GM19099 (cell line): ENCODE results near the gene BOC.

Experiments used
- POLR2A ChIP-seq: IDR thresholded peaks from 3 replicates; pipeline ENCODE4 v1.6.1; 2011; ENCODE audit warnings: low read depth; ENCODE audit not compliant: insufficient read length; ENCODE audit errors: extremely low read depth

The BOC gene, protein sequence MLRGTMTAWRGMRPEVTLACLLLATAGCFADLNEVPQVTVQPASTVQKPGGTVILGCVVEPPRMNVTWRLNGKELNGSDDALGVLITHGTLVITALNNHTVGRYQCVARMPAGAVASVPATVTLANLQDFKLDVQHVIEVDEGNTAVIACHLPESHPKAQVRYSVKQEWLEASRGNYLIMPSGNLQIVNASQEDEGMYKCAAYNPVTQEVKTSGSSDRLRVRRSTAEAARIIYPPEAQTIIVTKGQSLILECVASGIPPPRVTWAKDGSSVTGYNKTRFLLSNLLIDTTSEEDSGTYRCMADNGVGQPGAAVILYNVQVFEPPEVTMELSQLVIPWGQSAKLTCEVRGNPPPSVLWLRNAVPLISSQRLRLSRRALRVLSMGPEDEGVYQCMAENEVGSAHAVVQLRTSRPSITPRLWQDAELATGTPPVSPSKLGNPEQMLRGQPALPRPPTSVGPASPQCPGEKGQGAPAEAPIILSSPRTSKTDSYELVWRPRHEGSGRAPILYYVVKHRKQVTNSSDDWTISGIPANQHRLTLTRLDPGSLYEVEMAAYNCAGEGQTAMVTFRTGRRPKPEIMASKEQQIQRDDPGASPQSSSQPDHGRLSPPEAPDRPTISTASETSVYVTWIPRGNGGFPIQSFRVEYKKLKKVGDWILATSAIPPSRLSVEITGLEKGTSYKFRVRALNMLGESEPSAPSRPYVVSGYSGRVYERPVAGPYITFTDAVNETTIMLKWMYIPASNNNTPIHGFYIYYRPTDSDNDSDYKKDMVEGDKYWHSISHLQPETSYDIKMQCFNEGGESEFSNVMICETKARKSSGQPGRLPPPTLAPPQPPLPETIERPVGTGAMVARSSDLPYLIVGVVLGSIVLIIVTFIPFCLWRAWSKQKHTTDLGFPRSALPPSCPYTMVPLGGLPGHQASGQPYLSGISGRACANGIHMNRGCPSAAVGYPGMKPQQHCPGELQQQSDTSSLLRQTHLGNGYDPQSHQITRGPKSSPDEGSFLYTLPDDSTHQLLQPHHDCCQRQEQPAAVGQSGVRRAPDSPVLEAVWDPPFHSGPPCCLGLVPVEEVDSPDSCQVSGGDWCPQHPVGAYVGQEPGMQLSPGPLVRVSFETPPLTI

DNA sequence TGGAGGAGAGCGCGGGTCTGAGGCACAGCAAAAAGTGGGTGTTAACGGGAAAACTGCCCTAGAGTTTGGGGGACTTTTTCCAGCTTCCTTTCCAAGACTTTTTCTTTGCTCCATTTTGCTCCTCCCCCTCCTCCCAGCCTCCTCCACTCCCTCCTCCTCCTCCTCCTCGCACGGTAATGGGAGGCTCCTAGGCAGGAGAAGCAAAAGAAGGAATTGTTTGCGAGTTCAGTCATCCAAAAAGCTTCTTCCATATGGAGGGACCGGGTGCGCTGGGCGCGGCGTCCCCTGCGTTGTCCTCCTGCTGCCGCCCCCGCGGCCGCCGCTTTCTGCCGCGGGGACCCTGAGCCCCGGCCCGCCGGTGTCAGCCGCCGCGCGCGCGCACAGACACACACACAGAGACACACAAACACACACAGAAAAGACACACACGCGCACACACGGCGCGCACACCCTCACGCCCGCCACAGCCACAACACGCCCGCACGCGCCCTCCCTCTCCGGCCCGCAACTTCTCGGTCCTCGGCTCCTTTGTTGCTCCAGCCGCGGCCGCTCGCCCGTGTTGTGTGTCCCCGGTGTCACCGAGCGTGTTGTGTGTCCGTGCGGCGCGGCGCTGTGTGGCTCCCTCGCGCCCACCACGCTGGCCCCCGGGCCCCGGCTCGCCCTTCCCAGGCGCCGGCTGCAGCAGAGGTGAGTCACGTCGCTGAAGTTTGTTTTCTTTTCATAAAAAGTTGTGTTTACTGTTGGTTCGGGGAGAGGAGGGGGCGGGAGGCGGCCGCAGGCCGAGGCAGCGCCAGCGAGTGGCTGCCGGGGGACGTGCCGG lies at the start of gene BOC:
BOC (plus strand) TSS at position 228 of the 820 bp plus-strand sequence. CDS start 38,246 bp downstream, outside the sequence.
- TF ChIP-seq POLR2A = no peak

DNA sequence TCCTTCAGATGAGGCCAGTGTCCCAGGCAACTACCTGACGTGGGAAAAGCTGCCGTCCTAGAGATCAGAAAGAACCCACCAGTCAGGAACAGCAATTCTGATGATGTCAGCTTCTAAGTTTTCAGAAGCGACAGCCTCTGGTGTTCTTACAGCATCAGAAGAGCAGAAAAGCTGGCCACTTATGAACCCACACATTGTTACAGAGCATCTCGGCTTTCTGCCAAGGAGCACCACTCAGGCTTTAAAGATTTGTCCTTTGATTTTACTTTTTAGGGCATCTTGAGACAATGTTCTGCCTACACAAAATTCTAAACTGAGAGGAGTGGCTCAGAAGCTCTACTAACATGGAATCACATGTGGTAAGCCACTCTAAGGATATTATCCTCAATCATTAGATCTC lies 49.7 kb upstream of the BOC start:
- no peak for TF ChIP-seq POLR2A

DNA sequence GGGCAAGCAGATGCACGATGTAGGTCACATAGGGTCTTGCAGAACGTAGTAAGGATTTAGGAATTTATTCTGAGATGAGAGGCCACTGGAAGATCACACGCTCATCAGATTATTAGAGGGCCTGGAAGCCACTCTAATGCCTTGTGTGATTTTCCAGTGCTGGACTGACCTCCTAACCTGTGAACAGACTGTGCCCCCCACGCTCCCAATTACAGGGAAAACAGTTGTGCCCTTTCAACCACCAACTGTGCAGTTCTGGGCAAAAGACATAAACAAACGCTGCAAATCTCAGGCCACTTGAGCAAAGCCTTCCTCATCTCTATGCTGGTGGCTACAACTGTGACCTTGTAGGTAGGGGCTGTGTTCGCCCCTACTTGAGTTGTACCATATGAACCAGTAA lies 48.2 kb upstream of the BOC start:
- TF ChIP-seq POLR2A = no peak

DNA sequence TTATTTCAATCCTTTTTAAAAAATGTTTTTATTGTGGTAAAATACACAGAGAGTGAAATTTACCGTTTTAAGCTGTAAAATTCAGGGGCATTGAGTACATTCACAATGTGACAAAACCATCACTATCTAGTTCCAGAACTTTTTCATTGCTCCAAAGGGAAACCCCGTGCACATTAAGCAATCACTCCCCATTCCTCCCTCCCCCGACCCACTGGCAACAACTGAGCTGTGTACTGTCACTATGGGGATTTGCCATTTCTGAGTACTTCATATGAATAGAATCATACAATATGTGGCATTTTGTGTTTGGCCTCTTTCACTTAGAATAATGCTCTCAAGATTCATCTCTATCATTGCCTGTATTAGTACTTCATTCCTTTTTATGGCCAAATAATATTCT lies 45.5 kb upstream of the BOC start:
- TF ChIP-seq POLR2A = no peak

DNA sequence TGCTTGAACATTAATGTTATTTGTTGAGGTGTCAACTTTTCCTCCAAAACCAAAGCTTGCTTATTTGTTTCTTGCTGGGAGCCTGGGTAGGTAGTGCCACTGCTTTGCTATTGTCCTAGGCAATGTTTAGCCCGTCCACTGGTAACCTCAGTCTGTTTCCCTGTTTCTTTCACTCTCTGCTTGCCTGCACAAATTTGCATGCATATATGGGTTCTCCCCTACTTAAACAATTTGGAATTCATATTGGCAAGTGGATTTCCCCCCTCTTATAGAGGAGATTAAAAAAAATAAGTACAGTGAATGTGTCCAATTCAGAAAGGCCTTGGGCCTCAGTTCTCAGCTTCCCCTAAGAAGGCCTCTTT lies 45.0 kb upstream of the BOC start:
- no peak for TF ChIP-seq POLR2A

DNA sequence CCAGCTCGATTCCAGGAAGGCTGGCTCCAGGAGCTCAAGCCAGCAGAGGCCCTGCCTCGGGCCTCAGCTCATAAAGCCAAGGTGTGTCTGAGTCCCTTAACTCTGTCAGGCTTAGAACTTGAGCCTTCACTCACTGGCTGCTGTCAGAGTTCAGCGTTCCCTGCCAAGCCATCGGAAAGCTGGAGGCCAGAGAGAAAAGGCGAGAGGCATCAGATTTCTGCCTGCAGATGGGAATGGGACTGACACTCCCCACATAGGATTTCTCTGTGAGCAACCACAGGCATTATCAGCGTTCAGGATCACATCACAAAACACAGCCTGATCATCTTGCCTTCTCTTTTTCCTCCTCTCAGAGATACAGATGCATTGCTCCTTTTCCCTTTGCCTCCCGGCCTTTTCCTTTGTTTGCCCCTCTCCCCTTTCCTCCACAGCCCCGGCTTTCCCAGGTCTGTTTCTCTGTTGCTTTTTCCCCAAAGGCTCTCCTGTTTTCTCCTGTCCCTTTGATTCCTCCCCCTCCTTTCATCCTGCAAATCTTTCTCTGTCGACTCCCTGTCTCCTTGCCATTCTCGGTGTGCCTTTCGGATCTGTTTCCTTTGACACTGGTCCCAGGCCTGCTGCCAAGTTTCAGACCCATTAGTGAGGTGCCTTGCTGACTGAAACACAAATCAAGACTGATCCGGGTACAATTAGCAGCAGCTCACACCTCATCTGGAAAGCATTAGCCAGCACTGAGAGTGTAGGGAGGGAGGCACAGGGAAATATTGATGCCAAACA lies 44.5 kb upstream of the BOC start:
- no peak for TF ChIP-seq POLR2A

DNA sequence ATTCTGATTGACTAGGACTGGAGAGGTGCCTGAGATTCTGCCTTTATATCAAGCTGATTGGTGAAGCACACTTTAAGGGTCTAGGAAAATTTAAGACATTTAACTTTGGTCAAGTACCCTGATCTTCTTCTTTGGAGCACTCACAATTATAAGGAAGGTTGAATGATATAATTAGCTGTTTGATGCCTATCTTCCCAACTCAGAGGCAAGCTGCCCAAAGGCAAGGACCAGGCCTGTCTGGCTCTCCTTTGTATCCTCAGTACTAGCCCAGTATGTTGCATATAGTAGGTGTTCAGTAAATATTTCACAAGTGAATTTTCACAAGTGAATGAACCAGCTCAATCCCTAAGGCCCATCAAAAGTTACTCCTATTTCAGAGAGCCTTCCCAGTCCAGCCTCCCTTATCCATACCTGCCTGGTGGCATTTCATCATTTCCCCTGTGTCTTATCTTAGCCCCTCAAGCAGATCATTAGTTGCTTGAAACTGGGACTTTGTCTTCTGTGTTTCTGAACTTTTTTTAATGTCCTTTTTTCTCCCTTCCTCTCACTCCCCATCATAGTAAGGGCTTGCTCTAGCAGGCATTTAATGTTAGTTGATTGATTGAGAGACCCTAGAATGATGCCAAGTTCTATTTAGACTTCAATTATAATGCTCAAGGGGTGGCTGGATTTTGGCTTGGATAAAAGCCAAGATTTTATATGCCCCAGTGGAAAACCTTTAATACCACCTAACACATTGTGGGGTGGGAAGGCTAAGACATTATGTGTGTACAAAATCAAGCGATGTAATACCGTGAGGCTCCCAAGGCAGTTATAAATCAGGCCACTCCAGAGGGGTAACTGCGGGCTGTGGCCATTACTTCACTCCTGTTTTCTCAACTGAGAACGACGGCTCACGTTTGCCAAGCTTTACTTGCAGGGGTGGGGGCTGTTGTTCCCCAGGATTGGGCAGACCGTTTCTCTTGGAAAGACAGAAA lies 43.2 kb upstream of the BOC start:
- no peak for TF ChIP-seq POLR2A

DNA sequence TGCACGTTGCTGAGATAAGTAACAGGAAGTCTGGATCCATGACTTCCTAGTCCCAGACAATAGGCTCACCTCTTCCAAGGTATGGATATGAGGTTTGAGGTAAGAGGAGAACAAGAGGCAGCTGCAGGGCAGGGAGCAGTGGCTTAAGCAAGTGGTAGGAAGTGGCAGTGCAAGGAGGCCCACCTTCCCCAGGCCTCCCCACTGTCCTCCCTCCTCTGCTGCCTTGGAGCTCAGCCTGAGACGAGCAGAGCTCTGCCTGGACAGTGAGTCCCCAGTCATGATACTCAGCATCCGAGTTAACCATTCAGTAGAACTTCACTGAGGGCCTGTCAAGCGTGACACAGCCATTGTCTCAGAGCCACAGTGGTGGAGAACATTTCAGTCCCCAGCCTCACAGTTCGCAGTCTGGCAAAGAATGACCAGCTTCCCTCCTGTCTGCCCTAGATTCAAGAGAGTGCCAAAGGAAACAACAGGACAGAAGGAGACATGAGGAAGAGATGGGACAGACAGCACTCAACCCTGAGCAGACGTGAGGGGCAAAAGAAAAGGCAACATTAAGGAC lies 41.4 kb upstream of the BOC start:
- no peak for TF ChIP-seq POLR2A

DNA sequence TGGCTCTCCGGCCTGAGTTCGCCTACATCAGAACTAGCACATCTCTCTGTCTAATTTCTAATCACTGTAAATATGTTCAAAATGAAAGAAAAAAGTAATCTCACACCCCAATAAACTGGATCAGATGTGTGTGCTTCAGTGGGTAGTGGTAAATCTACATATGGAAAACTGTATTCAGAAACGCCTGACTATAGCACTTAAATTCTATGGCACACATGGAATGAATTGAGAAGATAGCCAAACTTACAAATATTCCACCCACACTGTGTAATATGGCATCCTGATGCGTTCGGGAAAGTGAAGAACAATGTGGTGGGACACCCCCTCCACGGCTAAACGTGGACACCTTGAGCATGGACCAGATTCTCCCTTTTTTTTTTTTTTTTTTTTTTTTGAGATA lies 40.6 kb upstream of the BOC start:
- no peak for TF ChIP-seq POLR2A

DNA sequence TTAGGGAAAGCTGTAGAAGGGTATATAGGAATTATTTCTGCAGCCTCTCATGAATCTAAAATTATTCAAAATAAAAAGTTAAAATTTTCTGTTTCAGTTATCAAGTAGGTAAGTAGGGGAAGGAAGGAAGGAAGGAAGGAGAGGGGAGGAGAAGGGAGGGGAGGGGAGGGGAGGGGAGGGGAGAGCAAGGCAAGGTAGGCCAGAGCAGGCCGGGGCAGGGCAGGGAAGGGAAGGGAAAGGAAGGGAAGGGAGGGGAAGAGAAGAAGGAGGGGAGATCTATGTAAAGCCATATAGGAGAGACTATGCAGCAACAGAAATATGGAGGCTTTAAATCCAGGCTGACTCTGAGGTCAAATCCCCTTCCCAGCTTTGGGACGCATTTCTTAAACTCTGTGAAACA lies 38.3 kb upstream of the BOC start:
- TF ChIP-seq POLR2A = no peak

DNA sequence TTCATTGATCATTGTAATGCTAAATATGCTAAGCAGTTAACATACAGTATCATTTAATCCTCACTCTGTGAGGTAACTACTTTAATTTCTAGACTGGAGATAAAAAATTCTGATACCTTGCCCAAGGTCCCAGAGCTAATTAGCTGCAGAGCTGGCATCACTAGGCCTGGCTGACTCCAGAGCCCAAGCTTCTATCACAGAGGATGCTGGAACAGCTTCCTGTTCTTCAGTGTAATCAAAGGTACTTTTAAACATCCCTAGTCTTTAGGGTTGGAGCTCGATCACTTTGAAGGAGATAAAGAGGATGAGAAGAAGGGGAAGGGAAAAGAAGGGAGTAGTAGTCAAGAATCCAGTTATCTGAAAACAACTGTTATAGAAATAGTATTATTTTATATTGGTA lies 37.1 kb upstream of the BOC start:
- TF ChIP-seq POLR2A = no peak

DNA sequence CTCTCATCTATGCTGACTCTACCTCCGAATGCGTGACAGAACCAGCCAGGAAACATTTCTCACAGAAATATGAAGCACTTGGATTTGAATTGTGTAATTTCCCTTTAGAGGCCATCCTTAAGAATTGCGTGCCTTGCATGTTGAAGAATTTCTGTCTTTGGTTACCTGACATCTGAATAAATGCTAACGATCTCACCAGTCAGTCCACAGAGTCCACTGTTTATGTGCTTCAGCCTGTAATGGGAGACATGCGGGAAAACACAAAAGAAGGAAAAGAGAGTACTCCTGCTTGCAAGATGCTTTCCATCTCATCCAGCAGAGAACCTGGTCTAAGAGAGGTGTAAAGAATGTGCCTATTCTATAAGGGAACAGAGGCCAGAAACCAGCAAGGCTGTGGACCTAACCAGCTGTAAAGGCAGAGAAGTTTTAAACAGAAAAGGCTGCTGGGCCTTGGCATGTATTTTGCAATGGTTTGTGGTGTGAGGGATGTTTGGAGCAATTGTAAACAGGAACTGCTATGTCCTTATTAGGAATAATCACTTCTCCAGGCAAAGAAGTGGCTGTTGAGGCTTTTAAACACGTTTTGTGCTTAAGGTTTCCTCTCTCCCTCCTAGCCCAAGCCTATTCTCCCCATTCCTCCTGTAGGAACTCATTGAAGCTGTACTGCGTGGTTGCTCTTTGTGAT lies 36.4 kb upstream of the BOC start:
- no peak for TF ChIP-seq POLR2A
